HEK293T (cell line): ENCODE measurements around the gene AGBL1.

Experiments used
- CTCF ChIA-PET: fragments of 350-600 bp; formaldehyde crosslinking; extraction: SDS; loops from one replicate; lab custom pipeline; 2021; ENCODE audit warnings: antibody characterized with exemption, inconsistent platforms; lab: Yijun Ruan, JAX
- POLR2A ChIA-PET: fragments of 350-600 bp; formaldehyde crosslinking; extraction: SDS; loops from one replicate; lab custom pipeline; 2020; ENCODE audit warnings: antibody characterized with exemption, inconsistent platforms; lab: Yijun Ruan, JAX
- DNase-seq: peaks from one replicate; pipeline ENCODE4 v3.0.0; 2012; ENCODE audit warnings: mixed read lengths; ENCODE audit errors: extremely low spot score
- ARNT ChIP-seq: fragments of 450-650 bp; IDR thresholded peaks from 2 replicates; pipeline ENCODE4 v1.6.1; 2017; ENCODE audit warnings: mild to moderate bottlenecking
- BHLHE40 ChIP-seq: fragments of 450-650 bp; IDR thresholded peaks from 2 replicates; pipeline ENCODE4 v1.6.1; 2016; ENCODE audit warnings: mild to moderate bottlenecking, moderate library complexity, borderline replicate concordance
- CTBP1 ChIP-seq: fragments of 450-650 bp; IDR thresholded peaks from 2 replicates; pipeline ENCODE4 v1.6.1; 2016; ENCODE audit warnings: borderline replicate concordance
- ELF4 ChIP-seq: fragments of 450-650 bp; IDR thresholded peaks from 2 replicates; pipeline ENCODE4 v1.6.1; 2017; ENCODE audit warnings: antibody characterized with exemption
- FOXA1 ChIP-seq: fragments of 450-650 bp; IDR thresholded peaks from 2 replicates; pipeline ENCODE4 v1.6.1; 2016; ENCODE audit warnings: mild to moderate bottlenecking
- FOXK2 ChIP-seq: fragments of 450-650 bp; IDR thresholded peaks from 2 replicates; pipeline ENCODE4 v1.6.1; 2016; ENCODE audit warnings: mild to moderate bottlenecking
- FOXM1 ChIP-seq: fragments of 450-650 bp; IDR thresholded peaks from 2 replicates; pipeline ENCODE4 v1.6.1; 2017; ENCODE audit warnings: mild to moderate bottlenecking, borderline replicate concordance
- HDGF ChIP-seq: fragments of 450-650 bp; IDR thresholded peaks from 2 replicates; pipeline ENCODE4 v1.6.1; 2017; ENCODE audit warnings: antibody characterized with exemption, borderline replicate concordance
- L3MBTL2 ChIP-seq: fragments of 450-650 bp; conservative IDR thresholded peaks from 2 replicates; pipeline ENCODE4 v1.6.1; 2016; ENCODE audit warnings: mild to moderate bottlenecking
- LEF1 ChIP-seq: fragments of 450-650 bp; IDR thresholded peaks from 2 replicates; pipeline ENCODE4 v1.6.1; 2017; ENCODE audit warnings: mild to moderate bottlenecking, borderline replicate concordance
- NFRKB ChIP-seq: fragments of 450-650 bp; IDR thresholded peaks from 2 replicates; pipeline ENCODE4 v1.6.1; 2016; ENCODE audit warnings: mild to moderate bottlenecking, moderate library complexity
- PKNOX1 ChIP-seq: fragments of 450-650 bp; IDR thresholded peaks from 2 replicates; pipeline ENCODE4 v1.6.1; 2016
- SP1 ChIP-seq: fragments of 450-650 bp; IDR thresholded peaks from 2 replicates; pipeline ENCODE4 v1.6.1; 2017
- SUZ12 ChIP-seq: fragments of 450-650 bp; IDR thresholded peaks from 2 replicates; pipeline ENCODE4 v1.6.1; 2016; ENCODE audit warnings: mild to moderate bottlenecking
- TARDBP ChIP-seq: fragments of 450-650 bp; IDR thresholded peaks from 2 replicates; pipeline ENCODE4 v1.6.1; 2016
- ZNF384 ChIP-seq: fragments of 450-650 bp; IDR thresholded peaks from 2 replicates; pipeline ENCODE4 v1.6.1; 2016

Gene AGBL1

GRCh38 chr15:86764021-86764420, 684.4 kb downstream of the AGBL1 start:
- TF ChIP-seq FOXK2 (no peak), SP1 (no peak), ARNT (no peak), FOXM1 (no peak), SUZ12 (no peak)
- ChIA-PET POLR2A (no interaction called here), CTCF (no interaction called here)

GRCh38 chr15:86765281-86765680, 685.6 kb downstream of the AGBL1 start:
- CTCF ChIA-PET, result no interaction called here
- no peak for TF ChIP-seq PKNOX1
- TF ChIP-seq ELF4, result no peak
- no peak for TF ChIP-seq FOXA1
- no peak for TF ChIP-seq CTBP1
- no peak for TF ChIP-seq BHLHE40
- TF ChIP-seq FOXK2, result no peak
- TF ChIP-seq NFRKB, result no peak
- no peak for TF ChIP-seq FOXM1
- TF ChIP-seq ZNF384, result no peak
- no peak for TF ChIP-seq SUZ12
- DNase-seq, result no peak
- POLR2A ChIA-PET, result no interaction called here

More at GRCh38 chr15:86764021-86764420, 684.4 kb downstream of the AGBL1 start:
- no peak for DNase-seq

GRCh38 chr15:86772369-86773059, 692.8 kb downstream of the AGBL1 start:
- CTCF ChIA-PET, result interaction anchor here (0.8 kb wide), 1 partner anchor 101 kb away, joined by 3 read pairs; no protein-coding TSS in a partner anchor

GRCh38 chr15:86773736-86774135, 694.1 kb downstream of the AGBL1 start:
- TF ChIP-seq SP1, result no peak
- no peak for TF ChIP-seq TARDBP
- no peak for TF ChIP-seq NFRKB
- TF ChIP-seq CTBP1, result no peak
- TF ChIP-seq FOXM1, result no peak
- TF ChIP-seq FOXK2, result no peak
- TF ChIP-seq PKNOX1, result no peak
- no peak for TF ChIP-seq SUZ12
- TF ChIP-seq ELF4, result no peak
- no peak for TF ChIP-seq BHLHE40
- no peak for TF ChIP-seq HDGF
- TF ChIP-seq FOXA1, result no peak
- no peak for TF ChIP-seq L3MBTL2
- TF ChIP-seq ZNF384, result no peak
- TF ChIP-seq LEF1, result no peak
- TF ChIP-seq ARNT, result no peak
- DNase-seq, result no peak
- ChIA-PET CTCF (no interaction called here), POLR2A (no interaction called here)

More at GRCh38 chr15:86772369-86773059, 692.8 kb downstream of the AGBL1 start:
- TF ChIP-seq FOXA1, result no peak
- TF ChIP-seq LEF1, result no peak
- TF ChIP-seq ARNT, result no peak
- no peak for TF ChIP-seq PKNOX1
- TF ChIP-seq ZNF384, result no peak
- no peak for TF ChIP-seq SP1
- TF ChIP-seq ELF4, result no peak
- TF ChIP-seq NFRKB, result no peak
- no peak for TF ChIP-seq HDGF
- TF ChIP-seq L3MBTL2, result no peak
- no peak for TF ChIP-seq TARDBP
- no peak for TF ChIP-seq FOXK2
- TF ChIP-seq BHLHE40, result no peak
- TF ChIP-seq FOXM1, result no peak
- no peak for TF ChIP-seq SUZ12
- no peak for TF ChIP-seq CTBP1
- POLR2A ChIA-PET, result no interaction called here
- DNase-seq, result no peak

GRCh38 chr15:86776145-86776544, 696.5 kb downstream of the AGBL1 start:
- no peak for TF ChIP-seq HDGF
- no peak for TF ChIP-seq CTBP1
- no peak for TF ChIP-seq LEF1
- no peak for DNase-seq
- CTCF ChIA-PET, result no interaction called here
- POLR2A ChIA-PET, result no interaction called here

- ChIA-PET POLR2A (no interaction called here), CTCF (no interaction called here)
- no peak for DNase-seq
- TF ChIP-seq ZNF384 (no peak), TARDBP (no peak), ARNT (no peak), ELF4 (no peak), L3MBTL2 (no peak), PKNOX1 (no peak), CTBP1 (no peak), BHLHE40 (no peak), HDGF (no peak), LEF1 (no peak), FOXA1 (no peak), SUZ12 (no peak), NFRKB (no peak), FOXK2 (no peak)
Measured at GRCh38 chr15:86796521-86796920, 716.9 kb downstream of the AGBL1 start.
